Measurements from ENCODE around the gene A2ML1.
"Not testable (repeated sequence)": the region's sequence is repeated elsewhere in the genome, so short reads cannot be mapped to it uniquely, and the experiment has no call there.

A2ML1 gene

DNA sequence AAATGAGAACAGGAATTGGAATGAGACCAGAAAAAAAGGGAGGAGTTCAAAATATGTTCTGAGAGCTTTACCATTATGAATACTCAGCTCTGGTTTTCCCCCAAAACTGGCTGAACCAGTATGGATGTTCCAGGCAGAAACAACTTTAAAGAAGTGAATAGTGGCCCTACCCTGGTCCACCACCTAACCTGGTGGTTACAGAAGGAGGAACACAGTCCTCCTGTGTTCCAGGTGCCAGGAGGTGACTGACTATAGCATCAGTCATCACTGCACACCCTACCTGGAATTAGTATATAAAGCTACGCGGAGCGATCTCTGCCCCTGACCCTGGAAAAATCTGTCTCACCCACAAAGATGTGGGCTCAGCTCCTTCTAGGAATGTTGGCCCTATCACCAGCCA, at the start of gene A2ML1:
Gene A2ML1 (plus strand): TSS at position 324 of the 400 bp plus-strand sequence. CDS start 31 bp downstream, at position 355.
- no peak for DNase-seq

DNA sequence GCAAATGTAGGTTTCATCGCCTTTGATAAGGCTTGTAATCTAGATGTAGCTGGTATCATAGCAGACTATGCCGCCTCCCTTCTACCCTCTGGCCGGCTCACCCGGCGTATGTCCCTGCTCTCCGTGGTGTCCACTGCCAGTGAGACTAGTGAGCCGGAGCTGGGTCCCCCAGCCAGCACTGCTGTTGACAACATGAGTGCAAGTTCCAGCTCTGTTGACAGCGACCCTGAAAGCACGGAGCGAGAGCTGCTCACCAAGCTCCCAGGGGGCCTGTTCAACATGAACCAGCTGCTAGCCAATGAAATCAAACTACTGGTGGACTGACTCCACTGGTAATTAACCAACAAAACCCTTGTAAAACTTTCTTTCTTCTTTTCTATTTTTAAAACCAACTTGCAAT, 49.0 kb upstream of the A2ML1 start:
- DNase-seq, result no peak

DNA sequence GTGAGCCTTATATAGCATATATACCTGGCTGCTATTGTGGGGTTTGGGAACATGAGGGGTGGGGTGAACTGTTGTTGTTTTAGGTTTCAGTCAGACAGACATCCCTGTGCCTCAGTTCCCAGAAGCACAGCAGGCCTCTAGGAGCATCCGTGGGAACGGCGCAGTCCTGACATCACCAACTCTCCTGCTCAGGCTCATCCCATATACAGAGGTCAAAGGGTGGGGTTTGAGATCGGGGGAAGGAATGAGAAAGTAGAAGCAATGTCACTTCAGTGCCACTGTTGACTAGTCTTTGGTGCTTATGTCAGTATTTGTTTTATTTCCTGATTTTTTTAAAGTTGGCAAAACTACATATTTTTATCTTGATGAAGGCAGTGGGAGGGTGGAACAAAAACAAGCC, 43.1 kb upstream of the A2ML1 start:
- no peak for DNase-seq

DNA sequence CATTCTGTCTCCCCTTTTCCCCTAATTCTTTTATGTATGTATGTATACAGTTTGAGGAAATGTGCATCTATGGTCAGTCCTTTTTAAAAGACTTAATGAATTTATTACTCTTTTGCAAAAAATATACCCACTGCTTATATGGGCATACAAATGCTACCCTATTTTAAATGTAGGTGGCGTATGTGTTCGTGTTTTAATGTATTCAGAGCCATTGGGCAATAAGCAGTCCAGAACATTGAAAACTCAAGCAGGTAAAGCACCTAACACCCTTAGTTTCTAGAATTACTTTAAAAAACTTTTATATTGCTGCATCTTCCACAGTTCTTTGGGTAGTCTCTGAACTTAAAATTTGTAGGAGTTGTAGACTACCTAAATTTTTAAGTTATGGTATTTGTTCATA, 42.6 kb upstream of the A2ML1 start:
- no peak for DNase-seq

DNA sequence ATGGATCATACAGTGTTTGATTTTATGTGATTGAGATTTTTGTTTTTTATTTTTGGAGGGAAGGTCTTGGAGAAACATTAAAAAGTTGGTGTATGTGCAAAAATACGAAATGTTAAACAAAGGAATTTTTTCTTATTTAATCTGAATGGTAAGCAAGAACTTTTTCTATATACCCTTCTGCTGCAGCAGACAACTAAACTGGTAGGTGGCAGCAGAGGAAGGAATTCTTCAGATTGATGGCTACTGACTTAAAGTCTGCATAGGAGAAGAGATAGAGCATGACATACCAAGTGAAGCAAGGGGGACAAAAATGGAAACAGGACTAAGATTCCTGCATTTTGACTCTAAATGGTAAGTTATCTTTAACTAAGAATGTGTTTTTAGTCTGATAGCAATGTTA, 42.0 kb upstream of the A2ML1 start:
- DNase-seq, result no peak

DNA sequence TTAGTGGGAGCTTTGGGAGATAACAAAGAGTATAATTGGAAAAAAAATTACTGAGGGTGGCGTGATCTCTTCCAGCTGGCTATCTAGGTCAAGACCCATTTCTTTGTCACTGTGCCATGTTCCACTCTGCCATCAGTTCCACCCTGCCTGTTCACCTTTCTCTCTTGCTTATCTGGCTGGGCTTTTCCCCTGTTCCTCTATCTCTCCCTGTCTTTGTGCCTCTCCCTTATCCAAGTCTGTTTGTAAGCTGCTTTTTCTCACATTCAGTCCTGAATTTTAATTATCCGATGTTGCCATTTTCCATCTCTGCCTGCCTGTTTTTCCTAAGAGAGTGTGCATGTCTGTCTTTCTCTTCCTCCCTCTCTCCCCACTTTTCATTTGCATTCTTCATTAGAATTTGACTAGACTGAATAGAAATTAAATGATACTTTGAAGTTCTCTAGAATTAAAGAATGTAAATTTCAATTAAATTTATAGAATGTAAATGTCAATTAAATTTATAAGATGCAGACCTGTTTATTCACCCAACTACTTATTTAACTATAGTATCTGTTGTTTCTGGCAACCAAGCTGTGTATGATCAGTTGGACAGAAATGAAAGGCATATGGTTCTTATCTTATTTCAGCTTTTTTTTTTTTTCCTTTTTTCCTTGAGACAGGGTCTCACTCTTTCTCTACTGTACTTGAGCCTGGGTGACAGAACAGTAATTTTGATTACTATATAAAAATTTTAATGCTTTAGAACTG, 40.9 kb upstream of the A2ML1 start:
- no peak for DNase-seq

DNA sequence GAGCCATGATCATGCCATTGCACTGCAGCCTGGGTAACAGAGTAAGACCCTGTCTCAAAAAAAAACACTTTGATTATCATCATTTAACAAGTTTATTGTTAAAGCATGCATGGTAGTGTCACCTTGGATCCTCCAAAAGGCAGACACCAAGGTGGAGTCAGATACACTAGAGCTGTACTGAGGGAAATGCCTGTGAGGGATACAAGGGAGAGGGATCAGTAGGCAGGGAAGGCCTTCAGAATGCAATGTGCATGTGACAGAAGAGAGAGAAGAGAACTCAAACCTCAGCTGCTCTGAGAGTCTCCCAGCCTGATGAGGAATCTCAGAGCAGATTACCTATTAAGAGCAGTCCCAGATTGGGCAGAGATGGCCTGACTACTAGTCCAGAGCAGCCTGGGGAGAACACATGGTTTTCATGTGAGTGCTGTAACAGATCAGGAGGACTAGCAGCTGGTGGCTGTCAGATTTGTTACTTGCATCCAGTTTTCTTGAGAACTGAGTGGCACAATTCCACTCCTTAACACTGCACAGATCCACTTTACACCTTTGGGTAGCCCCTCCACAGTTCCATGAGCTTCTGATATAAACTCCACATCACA, 38.0 kb upstream of the A2ML1 start:
- no peak for DNase-seq

DNA sequence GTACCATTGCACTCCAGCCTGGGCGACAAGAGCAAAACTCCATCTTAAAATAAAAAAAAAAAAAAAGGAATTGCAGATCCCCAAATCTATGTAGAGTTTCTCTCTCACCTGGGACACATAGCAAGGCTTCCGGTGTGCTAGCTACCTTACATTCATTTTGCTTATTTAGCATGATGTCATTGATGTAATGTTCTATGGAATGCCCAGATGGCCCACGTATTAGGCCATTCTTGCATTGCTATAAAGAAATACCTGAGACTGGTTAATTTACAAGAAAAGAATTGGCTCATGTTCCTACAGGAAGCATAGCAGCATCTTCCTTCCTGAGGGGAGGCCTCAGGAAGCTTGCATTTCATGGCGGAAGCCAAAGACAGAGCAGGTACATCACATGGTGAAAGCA, 36.9 kb upstream of the A2ML1 start:
- no peak for DNase-seq

DNA sequence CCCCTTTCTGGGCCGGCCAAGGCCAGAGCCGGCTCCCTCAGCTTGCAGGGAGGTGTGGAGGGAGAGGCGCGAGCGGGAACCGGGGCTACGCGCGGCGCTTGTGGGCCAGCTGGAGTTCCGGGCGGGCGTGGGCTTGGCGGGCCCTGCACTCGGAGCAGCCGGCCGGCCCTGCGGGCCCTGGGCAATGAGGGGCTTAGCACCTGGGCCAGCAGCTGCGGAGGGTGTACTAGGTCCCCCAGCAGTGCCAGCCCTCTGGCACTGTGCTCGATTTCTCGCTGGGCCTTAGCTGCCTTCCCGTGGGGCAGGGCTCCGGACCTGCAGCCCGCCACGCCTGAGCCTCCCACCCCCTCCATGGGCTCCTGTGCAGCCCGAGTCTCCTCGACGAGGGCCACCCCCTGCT, 35.2 kb upstream of the A2ML1 start:
- DNase-seq, result not testable (repeated sequence)

DNA sequence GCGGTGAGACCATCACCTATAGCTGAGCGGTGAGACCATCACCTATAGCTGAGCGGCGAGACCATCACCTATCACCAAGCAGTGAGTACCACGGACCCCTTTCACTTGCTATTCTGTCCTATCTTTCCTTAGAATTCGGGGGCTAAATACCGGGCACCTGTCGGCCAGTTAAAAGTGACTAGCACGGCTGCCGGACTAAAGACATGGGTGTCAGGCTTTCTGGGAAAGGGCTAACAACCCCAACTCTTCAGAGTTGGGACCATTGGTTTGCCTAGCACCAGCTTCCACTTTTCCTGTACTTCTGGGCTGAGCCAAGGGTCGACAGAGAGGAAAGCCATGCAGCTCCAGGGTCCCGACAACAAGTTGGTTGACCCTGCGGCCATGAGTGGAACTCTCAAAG, 33.7 kb upstream of the A2ML1 start:
- not testable (repeated sequence) for DNase-seq

DNA sequence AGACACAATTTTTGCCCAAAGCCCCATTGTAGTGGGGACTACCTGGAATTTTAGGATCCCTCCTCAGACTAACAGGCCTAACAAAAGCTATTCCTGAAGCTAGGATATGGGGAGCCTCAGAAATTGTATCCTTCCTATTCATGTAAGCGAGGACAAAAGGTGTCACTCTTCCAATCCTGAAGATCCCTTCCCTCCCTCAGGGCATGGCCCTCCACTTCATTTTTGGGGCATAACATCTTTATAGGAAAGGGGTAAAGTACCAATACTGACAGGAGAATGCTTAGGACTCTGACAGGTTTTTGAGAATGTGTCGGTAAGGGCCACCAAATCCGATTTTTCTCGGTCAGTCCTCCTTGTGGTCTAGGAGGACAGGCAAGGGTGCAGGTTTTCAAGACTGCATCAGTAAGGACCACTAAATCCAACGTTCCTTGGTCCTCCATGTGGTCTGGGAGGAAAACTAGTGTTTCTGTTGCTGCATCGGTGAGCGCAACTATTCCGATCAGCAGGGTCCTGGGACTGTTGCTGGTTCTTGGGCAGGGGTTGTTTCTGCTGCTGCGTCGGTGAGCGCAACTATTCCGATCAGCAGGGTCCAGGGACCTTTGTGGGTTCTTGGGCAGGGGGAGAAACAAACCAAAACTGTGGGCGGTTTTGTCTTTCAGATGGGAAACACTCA, 32.9 kb upstream of the A2ML1 start:
- DNase-seq, result not testable (repeated sequence)

DNA sequence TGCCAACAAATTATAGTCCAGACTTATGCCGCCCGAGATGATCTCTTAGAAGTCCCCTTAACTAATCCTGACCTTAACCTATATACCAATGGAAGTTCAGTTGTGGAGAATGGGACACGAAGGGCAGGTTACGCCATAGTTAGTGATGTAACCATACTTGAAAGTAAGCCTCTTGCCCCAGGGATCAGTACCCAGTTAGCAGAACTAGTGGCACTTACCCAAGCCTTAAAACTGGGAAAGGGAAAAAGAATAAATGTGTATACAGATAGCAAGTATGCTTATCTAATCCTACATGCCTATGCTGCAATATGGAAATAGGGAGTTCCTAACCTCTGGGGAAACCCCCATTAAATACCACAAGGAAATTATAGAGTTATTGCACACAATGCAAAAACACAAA, 29.2 kb upstream of the A2ML1 start:
- not testable (repeated sequence) for DNase-seq

DNA sequence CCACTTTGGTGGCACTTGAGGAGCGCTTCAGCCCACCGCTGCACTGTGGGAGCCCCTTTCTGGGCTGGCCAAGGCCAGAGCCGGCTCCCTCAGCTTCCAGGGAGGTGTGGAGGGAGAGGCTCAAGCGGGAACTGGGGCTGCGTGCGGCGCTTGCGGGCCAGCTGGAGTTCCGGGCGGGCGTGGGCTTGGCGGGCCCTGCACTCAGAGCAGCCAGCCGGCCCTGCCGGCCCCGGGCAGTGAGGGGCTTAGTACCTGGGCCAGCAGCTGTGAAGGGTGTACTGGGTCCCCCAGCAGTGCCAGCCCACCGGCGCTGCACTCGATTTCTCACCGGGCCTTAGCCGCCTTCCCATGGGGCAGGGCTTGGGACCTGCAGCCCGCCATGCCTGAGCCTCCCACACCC, 27.8 kb upstream of the A2ML1 start:
- not testable (repeated sequence) for DNase-seq

DNA sequence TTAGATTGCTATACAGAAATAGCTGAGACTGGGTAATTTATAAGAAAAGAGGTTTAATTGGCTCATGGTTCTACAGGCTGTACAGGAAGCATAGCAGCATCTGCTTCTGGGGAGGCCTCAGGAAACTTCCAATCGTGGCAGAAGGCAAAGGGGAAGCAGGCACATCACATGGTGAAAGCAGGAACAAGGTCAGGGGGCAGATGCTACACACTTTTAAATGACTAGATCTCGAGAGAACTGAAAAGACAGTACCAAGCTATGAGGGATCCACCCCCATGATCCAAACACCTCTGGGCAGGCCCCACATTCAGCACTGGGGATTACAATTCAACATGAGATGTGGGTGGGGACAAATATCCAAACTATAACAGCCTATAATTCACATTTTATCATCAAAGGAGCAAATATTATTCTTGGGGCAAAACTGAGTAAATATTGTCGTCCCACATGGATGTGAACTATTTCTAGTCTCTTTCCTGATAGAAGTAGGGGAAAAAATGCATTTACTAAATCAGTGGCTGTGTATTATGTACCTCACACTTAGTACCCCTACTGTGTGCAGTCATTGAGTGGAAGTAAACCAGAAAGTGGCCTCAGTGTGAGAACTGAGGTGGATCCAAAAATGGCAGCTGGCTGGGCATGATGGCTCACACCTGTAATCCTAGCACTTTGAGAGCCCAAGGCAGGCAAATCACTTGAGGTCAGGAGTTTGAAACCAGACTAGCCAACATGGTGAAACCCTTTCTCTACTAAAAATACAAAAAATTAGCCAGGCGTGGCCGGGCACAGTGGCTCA, 25.4 kb upstream of the A2ML1 start:
- DNase-seq, result no peak

DNA sequence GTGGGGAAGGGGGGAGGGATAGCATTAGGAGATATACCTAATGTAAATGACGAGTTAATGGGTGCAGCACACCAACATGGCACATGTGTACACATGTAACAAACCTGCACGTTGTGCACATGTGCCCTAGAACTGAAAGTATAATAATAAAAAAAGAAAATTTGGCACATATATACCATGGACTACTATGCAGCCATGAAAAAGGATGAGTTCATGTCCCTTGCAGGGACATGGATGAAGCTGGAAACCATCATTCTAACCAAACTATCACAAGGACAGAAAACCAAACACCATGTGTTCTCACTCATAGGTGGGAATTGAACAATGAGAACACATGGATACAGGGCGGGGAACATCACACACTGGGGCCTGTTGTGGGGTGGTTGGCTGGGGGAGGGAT, 21.2 kb upstream of the A2ML1 start:
- not testable (repeated sequence) for DNase-seq

DNA sequence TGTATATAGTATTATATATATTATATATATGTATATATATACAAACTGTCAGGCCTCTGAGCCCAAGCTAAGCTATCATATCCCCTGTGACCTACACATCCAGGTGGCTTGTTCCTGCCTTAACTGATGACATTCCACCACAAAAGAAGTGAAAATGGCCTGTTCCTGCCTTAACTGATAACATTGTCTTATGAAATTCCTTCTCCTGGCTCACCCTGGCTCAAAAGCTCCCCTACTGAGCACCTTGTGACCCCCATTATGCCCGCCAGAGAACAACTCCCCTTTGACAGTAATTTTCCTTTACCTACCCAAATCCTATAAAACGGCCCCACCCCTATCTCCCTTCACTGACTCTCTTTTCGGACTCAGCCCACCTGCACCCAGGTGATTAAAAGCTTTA, 17.6 kb upstream of the A2ML1 start:
- not testable (repeated sequence) for DNase-seq

DNA sequence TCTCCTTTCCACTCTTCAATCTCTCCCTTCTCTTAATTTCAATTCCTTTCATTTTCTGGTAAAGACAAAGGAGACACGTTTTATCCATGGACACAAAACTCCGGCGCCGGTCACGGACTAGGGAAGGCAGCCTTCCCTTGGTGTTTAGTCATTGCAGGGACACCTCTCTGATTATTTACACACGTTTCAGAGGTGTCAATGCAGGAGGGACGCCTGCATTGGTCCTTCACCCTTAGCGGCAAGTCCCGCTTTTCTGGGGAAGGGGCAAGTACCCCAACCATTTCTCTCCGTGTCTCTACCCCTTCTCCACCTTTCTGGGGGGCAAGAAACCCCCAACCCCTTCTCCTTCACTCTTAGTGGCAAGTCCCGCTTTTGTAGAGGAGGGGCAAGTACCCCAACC, 16.9 kb upstream of the A2ML1 start:
- not testable (repeated sequence) for DNase-seq

DNA sequence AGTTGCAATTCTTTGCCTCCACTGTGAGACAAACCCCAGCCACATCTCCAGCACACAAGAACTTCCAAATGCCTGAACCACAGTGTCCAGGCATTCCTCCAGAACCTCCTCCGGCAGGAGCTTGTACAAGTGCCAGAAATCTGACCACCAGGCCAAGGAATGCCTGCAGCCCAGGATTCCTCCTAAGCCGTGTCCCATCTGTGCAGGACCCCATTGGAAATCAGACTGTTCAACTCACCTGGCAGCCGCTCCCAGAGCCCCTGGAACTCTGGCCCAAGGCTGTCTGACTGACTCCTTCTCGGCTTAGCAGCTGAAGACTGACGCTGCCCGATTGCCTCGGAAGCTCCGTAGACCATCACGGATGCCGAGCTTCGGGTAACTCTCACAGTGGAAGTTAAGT, 15.3 kb upstream of the A2ML1 start:
- DNase-seq, result not testable (repeated sequence)

DNA sequence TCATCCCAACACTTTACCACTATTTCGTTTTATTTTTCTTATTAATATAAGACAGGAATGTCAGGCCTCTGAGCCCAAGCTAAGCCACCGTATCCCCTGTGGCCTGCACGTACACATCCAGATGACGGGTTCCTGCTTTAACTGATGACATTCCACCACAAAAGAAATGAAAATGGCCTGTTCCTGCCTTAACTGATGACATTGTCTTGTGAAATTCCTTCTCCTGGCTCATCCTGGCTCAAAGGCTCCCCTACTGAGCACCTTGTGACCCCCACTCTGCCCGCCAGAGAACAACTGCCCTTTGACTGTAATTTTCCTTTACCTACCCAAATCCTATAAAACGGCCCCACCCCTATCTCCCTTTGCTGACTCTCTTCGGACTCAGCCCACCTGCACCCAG, 12.3 kb upstream of the A2ML1 start:
- DNase-seq, result not testable (repeated sequence)

DNA sequence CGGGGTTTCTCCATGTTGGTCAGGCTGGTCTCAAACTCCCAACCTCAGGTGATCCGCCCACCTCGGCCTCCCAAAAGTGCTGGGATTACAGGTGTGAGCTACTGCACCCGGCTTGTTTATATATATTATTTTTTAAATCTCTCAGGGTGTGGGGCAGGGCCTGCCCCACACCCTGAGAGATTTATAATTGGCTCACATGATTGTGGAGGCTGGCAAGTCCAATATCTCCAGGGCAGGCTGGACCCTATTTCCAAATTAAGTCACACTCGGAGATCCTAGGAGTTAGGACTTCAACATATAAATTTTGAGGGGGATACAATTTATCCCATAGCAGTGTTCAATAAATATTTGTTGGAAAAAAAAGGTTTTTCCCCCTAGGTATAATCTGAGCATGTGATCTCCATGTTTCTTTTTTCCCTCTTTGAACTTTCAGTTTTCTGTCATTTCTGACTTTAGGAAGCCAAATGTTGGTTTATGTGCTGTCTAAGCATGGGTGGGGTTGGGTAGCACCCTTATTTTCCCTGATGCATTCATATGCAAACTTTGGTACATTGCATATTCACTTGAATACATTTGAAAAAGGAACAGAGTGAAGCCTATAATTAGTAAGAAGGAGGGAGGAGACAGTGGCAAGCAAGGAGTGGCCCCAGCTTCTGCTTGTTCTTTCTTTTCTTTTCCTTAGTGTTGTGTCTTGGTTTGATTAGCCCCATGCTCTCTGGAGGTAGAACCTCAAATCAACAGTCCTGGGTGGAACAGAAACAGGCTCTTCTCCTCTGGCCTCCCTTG, 8.7 kb upstream of the A2ML1 start:
- no peak for DNase-seq

DNA sequence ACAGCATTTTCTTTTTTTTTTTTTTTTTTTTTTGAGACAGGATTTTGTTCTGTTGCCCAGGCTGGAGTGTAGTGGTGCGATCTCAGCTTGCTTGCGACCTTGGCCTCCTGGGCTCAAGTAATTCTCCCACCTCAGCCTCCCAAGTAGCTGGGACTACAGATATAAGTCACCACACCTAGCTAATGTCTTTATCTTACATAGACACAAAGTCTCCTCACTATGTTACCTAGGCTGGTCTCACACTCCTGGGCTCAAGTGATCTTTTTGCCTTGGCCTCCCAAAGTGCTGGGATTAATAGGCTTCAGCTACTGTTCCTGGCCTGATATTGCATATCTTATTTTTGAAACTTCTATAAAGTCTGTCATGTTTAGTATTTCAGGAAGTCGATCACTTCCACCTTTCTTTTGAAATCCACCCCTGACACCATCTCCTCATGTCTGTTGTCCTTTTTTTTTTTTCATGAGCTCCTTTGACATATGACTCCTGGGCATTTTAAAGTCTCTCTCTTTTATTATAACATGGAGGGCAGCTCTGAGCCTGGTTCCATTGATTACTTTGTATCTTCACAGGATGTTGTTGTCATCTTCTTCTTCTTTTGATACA, 5.9 kb upstream of the A2ML1 start:
- DNase-seq, result no peak

DNA sequence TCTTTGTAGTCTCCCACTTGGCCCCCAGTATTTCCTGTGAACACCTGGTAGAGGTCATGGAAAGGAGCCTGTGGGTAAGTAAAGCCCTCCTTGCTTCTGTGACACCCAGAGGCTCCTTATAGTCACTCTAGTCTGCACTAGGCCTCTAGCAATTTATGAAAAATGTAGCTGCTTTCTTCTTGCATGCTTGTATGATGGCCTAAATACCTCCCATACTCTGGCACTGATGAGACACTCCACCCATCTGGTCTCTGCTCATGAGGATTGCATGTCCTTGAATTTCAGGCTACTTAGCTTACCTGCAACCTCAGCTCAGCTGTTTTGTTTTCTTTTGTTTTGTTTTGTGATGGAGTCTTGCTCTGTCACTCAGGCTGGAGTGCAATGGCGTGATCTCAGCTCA, 4.6 kb upstream of the A2ML1 start:
- no peak for DNase-seq

Measured in activated effector memory CD4-positive, alpha-beta T cell treated with anti-CD3 and anti-CD28 coated beads, Interleukin-2, amount 50 U/mL, for 16 hours (primary cell).